ENCODE results near the gene MRAP. TPM values are rescaled to one million over a fixed set of nuclear protein-coding genes. Genes with fewer than 3 reads are reported as not detected.
A peak's percentile ranks its signal among the peaks of the same experiment; 100 is the strongest.

Gene MRAP
- total RNA-seq, 4 donors from 2014 or later, result not detected

GRCh38 chr21:32335601-32336575 is 37.2 kb downstream of the MRAP start:
- Histone ChIP-seq H3K27ac (peak overlapping the region in 2 of 4 donors; percentile 34 to 58), H3K27me3 (no peaks in the 10 kb centered on the region), H3K4me1 (peaks cover 0 to 9% (median 0%) of the 10 kb centered on the region in 3 donors), H3K9me3 (no peaks in the 10 kb centered on the region), H3K4me3 (peak overlapping the region in 1 of 2 donors; percentile 11), H3K36me3 (peaks cover 0 to 96% of the 10 kb centered on the region in 2 donors)
- ATAC-seq, result no peak
- 69 to 79% methylated on average over 11 to 12 of the region's 27 CpGs for WGBS, 2 donors (ENCODE audit: low coverage in 1 of 2)
- TF ChIP-seq CTCF (IDR thresholded peaks at IDR 0.05) (no peak), POLR2AphosphoS5 (IDR thresholded peaks at IDR 0.05) (no peak), EP300 (IDR thresholded peaks at IDR 0.05) (no peak), POLR2A (IDR thresholded peaks at IDR 0.05) (no peak)

- Histone ChIP-seq H3K4me1 (peaks cover 0 to 9% (median 0%) of the 10 kb centered on the region in 3 donors), H3K27ac (peak overlapping the region in 2 of 4 donors; percentile 0 to 3), H3K36me3 (peaks cover 0 to 96% of the 10 kb centered on the region in 2 donors), H3K9me3 (no peaks in the 10 kb centered on the region), H3K4me3 (no peak overlapping the region), H3K27me3 (no peaks in the 10 kb centered on the region)
- 50 to 83% methylated on average over 1 of the region's 1 CpG for WGBS, 2 donors (ENCODE audit: low coverage in 1 of 2)
- ATAC-seq, result no peak
- TF ChIP-seq POLR2A (IDR thresholded peaks at IDR 0.05), result no peak
- TF ChIP-seq POLR2AphosphoS5 (IDR thresholded peaks at IDR 0.05), result no peak
- TF ChIP-seq CTCF (IDR thresholded peaks at IDR 0.05), result no peak
- no peak for TF ChIP-seq EP300 (IDR thresholded peaks at IDR 0.05)
Measured at GRCh38 chr21:32336711-32337110, 38.1 kb downstream of the MRAP start.

- no peak for ATAC-seq
Measured at GRCh38 chr21:32337206-32337605, 38.6 kb downstream of the MRAP start.

GRCh38 chr21:32338209-32338921 is 39.7 kb downstream of the MRAP start:
- H3K27ac ChIP-seq, result no peak overlapping the region
- H3K4me3 ChIP-seq, result no peak overlapping the region
- WGBS, 2 donors (ENCODE audit: low coverage in 1 of 2), result 91 to 92% methylated on average over 17 to 23 of the region's 23 CpGs
- H3K27me3 ChIP-seq, result no peaks in the 10 kb centered on the region
- no peaks in the 10 kb centered on the region for H3K9me3 ChIP-seq
- H3K4me1 ChIP-seq, result peaks cover 0 to 9% (median 0%) of the 10 kb centered on the region in 3 donors
- ATAC-seq, result no peak
- no peak for TF ChIP-seq POLR2A (IDR thresholded peaks at IDR 0.05)
- no peak for TF ChIP-seq POLR2AphosphoS5 (IDR thresholded peaks at IDR 0.05)
- TF ChIP-seq CTCF (IDR thresholded peaks at IDR 0.05), result no peak
- TF ChIP-seq EP300 (IDR thresholded peaks at IDR 0.05), result no peak
- peaks cover 0 to 100% of the 10 kb centered on the region in 2 donors for H3K36me3 ChIP-seq

More at GRCh38 chr21:32337206-32337605, 38.6 kb downstream of the MRAP start:
- Histone ChIP-seq H3K4me3 (no peak overlapping the region), H3K27ac (peak overlapping the region in 2 of 4 donors; percentile 0 to 3), H3K9me3 (no peaks in the 10 kb centered on the region), H3K36me3 (peaks cover 0 to 98% of the 10 kb centered on the region in 2 donors), H3K4me1 (peaks cover 0 to 9% (median 0%) of the 10 kb centered on the region in 3 donors), H3K27me3 (no peaks in the 10 kb centered on the region)
- TF ChIP-seq POLR2AphosphoS5 (IDR thresholded peaks at IDR 0.05) (no peak), POLR2A (IDR thresholded peaks at IDR 0.05) (no peak), CTCF (IDR thresholded peaks at IDR 0.05) (no peak), EP300 (IDR thresholded peaks at IDR 0.05) (no peak)
- WGBS, 2 donors (ENCODE audit: low coverage in 1 of 2), result 92 to 94% methylated on average over 2 to 5 of the region's 8 CpGs

Data from gastroesophageal sphincter (tissue), 4 donors.